RPMI7951 (cell line): ENCODE measurements around the gene ARHGAP26. TPM values are rescaled to one million over a fixed set of nuclear protein-coding genes. Genes with fewer than 3 reads are reported as not detected.

Source experiments
- DNase-seq: peaks from one replicate; pipeline ENCODE4 v3.0.0-alpha.2; 2012; ENCODE audit warnings: low read depth
- total RNA-seq: library from RNA; depleted of rRNA; stranded (reverse); fragments of >200 nt; shearing (Covaris generic); gene quantifications from 2 replicates; pipeline ENCODE4 v1.2.3, GENCODE V29; 2014

The ARHGAP26 gene
- total RNA-seq, 1 experiment from 2014 or later, result 1.1 TPM

DNA sequence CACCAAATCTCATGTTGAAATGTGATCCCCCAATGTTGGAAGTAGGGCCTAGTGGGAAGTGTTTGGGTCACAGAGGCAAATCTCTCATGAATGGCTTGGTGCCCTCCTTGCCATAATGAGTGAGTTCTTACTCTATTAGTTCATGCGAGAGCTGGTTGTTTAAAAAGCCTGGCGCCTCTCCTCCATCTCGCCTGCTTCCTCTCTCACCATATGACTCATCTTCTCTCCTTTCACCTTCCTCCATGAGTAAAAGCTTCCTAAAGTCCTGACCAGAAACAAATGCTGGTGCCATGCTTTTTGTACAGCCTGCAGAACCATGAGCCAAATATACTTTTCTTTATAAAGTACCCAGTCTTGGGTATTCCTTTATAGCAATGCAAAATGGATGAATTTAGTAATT is 20.9 kb upstream of the ARHGAP26 start:
- DNase-seq, result peak; percentile 77

GRCh38 chr5:142753116-142753631 is 17.0 kb upstream of the ARHGAP26 start:
- DNase-seq, result peak; percentile 6

- no peak for DNase-seq
These were observed 16.1 kb upstream of the ARHGAP26 start for GRCh38 chr5:142754031-142754430.

DNA sequence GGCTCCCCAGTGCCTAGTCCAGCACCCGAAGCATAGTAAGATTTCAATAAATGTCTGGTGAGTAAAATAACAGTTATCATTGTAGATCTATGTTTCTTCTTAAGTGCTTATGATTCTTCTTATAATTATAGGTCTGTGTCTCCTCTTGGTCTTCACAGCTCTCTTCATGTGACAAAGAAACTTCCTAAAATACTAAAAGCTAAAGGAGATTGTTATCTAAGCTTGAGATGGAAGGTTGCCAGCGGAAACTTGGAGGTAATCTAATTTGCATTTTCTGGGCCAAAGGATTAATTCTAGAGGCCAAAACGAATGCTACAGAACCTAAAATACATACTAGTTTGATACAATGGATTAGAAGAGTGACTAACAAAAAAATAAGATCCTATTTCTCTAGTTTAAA is 13.6 kb upstream of the ARHGAP26 start:
- no peak for DNase-seq

- DNase-seq, result no peak
These were observed 12.6 kb upstream of the ARHGAP26 start for GRCh38 chr5:142757564-142757963.

DNA sequence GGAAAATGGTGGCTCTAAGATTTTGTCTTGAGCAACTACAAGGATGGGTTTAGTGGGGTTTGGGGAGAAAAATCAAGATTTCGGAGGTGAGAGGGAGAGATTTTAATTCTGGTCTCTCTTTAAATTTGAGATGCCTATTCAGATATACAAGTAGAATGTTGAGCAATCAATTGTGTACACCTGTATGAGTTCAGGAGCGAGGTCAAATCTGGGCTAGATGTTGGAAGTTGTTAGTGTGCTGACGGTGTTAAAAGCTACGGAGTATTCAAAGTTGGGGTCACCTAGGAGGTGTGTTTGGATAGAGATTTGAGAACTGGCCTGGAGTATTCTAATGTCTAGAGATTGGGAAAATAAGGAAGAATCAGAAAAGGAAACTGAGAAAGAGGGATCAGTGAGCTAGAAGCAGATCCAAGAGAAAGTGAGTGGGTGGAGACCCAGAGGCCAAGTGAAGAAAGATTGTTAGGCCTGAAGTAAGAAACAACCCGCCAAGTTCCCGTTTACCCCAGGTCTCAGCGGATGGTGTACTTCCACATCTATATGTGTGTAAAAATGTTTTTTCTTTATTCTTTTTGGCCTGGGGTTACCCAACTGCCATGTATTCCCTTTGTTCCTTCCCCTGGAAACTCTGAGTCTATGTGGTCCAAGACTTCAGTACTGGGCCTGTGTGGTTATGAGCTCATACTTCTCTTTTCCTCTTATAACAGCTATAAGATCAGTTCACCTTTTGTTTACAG is 11.9 kb upstream of the ARHGAP26 start:
- DNase-seq, result no peak

DNA sequence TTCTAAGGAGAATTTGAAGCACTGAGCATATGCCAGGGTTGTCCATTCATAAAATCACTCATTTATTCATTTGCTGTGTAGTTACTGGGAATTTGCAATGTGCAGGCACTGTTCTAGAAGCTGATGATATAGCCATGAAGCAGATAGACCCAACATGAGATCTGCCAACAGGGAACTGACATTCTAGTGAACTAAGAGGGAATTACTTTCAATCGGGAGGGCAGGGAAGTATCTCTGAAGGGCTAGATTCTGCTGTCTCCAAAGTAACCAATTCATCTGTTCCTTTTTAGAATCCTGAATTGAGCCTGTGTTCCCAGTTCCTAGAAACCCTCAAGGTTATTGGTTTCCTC is 11.4 kb upstream of the ARHGAP26 start:
- no peak for DNase-seq

DNA sequence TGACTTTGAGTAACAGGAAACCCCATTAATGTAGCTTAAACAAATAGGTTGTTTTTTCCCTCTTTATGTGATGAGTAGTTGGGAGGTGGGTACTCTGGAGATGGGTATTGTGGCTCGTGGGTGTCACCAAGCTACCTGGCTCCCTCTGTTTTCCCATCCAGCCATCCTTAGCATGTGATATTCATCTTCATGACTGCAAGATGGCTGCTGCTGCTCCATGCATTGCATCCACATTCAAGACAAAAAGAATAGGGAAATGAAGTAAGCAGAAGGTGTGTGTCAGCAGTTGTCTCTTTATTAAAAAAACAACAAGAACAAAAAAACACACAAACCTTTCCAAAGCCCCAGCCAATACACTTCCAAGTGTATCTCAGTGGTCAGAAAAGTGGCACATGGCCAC is 6.5 kb upstream of the ARHGAP26 start:
- DNase-seq, result no peak

DNA sequence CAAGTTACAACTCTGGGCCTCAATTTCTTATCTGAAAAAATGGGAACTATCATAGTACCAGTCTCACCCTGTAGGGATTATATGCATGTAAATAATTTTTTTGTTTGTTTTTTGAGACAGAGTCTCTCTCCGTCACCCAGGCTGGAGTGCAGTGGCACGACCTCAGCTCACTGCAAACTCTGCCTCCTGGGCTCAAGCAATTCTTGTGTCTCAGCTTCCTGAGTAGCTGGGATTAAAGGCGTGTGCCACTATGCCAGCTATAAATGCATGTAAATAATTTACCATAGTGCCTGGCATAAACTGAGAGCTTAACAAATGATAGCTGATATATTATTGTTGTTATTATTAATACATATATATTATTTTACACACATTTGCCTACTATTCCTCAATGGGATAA is 3.0 kb upstream of the ARHGAP26 start:
- no peak for DNase-seq

- no peak for DNase-seq
These were observed 2.3 kb upstream of the ARHGAP26 start for GRCh38 chr5:142767911-142768310.

- no peak for DNase-seq
These were observed 855 bp upstream of the ARHGAP26 start for GRCh38 chr5:142769251-142769792.

DNA sequence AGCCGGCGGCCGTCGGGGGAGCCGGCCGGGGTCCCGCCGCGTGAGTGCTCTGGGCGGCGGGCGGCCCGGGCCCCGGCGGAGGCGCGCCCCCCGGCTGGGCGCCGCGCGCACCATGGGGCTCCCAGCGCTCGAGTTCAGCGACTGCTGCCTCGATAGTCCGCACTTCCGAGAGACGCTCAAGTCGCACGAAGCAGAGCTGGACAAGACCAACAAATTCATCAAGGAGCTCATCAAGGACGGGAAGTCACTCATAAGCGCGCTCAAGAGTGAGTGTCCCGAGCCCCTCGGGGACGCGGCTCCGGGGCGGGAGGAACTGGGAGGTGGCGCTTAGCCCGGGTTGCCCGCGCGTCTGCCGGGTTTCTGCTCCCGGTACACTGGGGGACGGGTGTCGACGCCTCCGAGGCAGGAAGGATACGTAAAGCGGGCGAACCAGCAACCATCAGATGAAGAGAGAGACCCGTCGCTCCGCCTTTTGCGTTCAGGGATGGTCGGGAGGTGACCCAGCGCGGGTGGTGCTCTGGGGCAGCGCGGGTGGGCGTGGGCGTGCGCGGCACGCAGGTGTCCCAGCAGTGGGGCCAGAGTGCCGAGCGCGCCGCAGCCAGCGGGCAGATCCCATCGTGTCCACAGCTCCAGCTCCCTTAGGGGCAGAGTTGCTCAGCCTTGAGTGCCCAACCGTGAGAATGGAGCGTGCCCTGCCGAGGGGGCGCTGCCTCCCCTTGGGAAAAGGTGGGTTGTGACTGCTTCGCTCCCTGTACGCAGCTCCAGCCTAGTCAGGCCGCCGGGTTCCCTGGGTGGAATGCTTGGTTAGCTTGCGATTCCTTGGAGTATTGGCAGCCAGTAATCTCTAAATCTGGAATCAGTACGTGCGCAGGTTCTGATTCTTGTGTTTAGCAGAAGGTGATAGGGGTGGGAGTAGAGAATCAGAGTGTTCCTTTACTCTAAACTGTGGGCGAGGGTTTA is 753 bp downstream of the ARHGAP26 start:
- DNase-seq, result no peak

GRCh38 chr5:142771666-142772065 is 1.5 kb downstream of the ARHGAP26 start:
- DNase-seq, result no peak

DNA sequence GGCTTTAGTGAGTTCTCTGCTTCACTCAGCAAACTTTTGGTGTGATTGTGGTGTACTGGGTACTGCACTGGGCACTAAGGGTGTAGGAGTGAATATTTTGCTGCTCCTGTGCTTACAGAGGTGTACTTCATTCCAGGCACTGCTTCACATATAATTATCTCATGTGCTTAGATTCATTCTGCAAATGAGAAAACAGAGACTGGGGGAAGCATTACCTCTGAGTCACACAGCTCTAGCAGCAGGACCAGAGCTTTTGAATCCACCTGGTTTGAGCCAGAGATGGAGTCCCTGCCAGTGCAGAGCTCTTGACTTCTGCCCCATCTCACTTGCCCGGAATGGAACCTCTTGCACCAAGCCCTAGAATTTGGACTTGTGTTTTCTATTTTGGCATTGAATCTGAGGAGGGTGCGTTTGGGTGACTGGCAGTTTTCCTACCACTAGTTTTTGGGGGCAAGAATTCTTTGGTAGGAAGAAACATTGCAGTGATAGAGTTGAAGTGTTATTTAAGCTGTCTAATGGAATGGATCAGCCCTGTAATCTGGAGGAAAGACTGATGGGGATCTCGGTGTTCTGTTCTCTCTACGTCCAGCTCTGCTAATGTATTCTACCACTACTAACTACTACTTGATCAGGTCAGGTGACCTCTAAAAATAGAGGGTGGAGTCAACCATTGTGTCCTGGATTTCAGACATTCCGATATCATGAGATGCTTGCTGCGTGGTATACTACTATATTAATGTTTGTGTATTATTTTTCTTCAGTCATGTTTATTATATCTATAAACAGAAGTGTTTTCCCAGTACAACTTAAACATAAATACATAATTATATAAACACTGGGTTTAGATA is 2.5 kb downstream of the ARHGAP26 start:
- DNase-seq, result no peak

- DNase-seq, result no peak
These were observed 6.9 kb downstream of the ARHGAP26 start for GRCh38 chr5:142777099-142777498.

DNA sequence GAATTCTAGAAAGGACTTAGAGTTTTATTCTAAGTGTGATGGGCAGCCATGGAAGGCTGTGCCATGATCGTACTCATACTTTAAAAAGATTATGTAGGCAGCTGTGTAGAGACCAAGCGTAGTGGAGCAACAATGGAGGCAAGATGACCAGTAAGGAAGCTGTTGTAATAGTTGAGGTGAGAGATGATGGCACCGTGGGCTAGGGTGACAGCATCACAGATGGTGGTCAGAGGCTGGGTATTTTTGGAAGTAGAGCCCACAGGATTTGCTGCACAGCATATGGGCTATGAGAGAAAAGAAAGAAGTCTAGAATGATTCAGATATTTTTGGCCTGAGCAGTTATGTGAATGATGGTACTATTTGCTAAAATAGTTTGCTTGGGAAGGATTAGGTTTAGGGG is 7.7 kb downstream of the ARHGAP26 start:
- no peak for DNase-seq

DNA sequence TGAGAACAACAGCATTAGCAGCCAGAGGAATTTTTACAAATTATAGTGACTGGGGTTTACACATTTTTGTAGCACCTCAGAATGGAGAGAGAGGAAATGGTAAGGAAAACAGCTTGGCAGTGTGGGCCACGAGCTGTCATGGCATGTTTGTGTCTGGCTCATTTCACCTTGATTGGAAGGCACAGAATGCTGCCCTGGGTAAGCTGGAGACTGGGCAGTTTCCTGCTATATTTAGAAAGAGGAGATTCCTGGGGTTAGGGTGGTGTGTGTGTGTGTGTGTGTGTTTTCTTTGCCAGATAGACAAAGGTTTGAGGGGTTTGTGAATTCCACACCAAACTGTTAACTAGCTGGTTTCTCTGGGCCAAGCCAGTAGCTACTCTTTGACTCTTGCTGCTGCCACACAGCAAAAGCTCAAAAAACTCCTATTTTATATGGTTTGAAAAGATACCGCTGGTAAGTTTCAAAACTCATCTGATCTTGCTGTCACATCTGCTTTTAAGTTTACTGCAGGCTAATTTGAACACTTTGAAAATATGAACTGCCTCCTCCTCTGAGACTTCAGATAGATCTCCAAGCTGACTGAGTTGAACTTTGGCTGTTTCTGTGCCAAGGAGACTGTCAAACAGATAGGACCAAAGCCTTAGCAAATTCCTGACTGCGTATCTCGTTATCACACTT is 9.1 kb downstream of the ARHGAP26 start:
- DNase-seq, result peak; percentile 9

DNA sequence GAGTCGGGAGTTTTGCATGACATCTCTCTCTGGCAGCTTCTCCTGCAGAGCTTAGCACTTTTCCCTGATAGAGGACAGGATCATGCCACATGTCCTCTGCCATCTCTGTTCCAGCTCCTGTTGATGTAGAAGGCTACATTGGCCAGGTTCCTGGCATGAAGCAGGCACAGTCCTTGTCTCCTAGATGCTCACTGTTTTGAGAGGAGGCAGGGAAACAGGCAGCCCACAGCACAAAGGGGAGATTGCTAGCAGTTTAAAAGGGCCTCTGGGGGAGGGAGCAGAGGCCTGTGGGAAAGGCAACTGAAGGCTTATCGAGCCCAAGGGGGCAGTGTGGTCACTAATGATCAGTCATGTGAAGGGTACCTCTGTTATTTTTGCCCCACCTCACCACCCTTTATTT is 10.7 kb downstream of the ARHGAP26 start:
- DNase-seq, result no peak

DNA sequence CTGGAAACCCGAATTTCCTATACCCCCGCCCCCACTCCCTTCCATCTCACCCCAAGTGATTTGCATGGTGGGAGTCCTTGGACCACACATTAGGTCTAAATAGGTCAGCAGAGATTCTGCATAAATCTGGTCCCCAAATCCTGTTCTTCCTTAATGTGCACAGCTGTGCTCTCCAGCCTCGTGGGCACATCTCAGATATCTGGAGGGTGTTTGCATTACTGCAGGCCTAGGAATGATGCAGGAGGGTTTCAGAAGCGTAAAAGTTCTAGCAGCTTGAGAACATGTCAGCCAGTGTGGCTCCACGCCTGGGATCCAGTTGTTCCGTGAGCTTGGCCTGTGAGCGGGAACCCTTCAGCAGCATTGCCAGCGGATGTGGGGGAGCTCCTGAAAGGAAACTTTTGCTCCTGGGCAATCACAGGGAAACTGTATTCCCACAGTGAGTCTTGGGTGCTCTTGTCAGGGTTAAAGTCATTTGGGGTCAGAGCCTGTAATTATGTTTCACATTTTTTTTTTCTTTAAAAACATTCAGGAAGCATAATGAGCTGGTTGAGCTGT is 12.9 kb downstream of the ARHGAP26 start:
- DNase-seq, result no peak

- peak; percentile 35 for DNase-seq
These were observed 13.6 kb downstream of the ARHGAP26 start for GRCh38 chr5:142783601-142784341.
